Sciatic nerve (tissue), 2 donors: ENCODE data around the gene BRD1. TPM values are rescaled to one million over a fixed set of nuclear protein-coding genes. Genes with fewer than 3 reads are reported as not detected.
"Not testable (repeated sequence)": the region's sequence is repeated elsewhere in the genome, so short reads cannot be mapped to it uniquely, and the experiment has no call there.

Experiments
- ATAC-seq: fragments of 200-7000 bp; cut with Tn5 transposase; one replicate; pipeline ENCODE4 v1.9.1; 2020; ENCODE audit warnings: mild to moderate bottlenecking, moderate library complexity
- DNase-seq: peaks from one replicate; pipeline ENCODE4 v3.0.0-alpha.2; 2020; ENCODE audit warnings: low spot score
- intact Hi-C: fragments of 100-400 bp; cut with DNase I; formaldehyde crosslinking; loops from one replicate; pipeline ENCODE4 v1.14.2; 2022
- total RNA-seq: library from RNA; stranded (reverse); fragmentation: NEBNext Ultra II Directional; extraction: Animal tissue kit (Norgen Biotek cat#: 25700); gene quantifications from one replicate; pipeline ENCODE4 v1.2.1, GENCODE V29; 2021
- donor health status: DM: no; HTN: no; CAD: no.
- donor health status: DM: no; HTN: no; CAD: no.

Gene BRD1
- total RNA-seq, 1 donor from 2014 or later, result 37.7 TPM

GRCh38 chr22:49855251-49855911, 27.7 kb upstream of the BRD1 start:
- intact Hi-C loops, result no loop called here
- no peak for DNase-seq
- no peak for ATAC-seq

GRCh38 chr22:49853981-49854831, 26.5 kb upstream of the BRD1 start:
- peak; percentile 70 for DNase-seq
- intact Hi-C loops, result no loop called here
- no peak for ATAC-seq

DNA sequence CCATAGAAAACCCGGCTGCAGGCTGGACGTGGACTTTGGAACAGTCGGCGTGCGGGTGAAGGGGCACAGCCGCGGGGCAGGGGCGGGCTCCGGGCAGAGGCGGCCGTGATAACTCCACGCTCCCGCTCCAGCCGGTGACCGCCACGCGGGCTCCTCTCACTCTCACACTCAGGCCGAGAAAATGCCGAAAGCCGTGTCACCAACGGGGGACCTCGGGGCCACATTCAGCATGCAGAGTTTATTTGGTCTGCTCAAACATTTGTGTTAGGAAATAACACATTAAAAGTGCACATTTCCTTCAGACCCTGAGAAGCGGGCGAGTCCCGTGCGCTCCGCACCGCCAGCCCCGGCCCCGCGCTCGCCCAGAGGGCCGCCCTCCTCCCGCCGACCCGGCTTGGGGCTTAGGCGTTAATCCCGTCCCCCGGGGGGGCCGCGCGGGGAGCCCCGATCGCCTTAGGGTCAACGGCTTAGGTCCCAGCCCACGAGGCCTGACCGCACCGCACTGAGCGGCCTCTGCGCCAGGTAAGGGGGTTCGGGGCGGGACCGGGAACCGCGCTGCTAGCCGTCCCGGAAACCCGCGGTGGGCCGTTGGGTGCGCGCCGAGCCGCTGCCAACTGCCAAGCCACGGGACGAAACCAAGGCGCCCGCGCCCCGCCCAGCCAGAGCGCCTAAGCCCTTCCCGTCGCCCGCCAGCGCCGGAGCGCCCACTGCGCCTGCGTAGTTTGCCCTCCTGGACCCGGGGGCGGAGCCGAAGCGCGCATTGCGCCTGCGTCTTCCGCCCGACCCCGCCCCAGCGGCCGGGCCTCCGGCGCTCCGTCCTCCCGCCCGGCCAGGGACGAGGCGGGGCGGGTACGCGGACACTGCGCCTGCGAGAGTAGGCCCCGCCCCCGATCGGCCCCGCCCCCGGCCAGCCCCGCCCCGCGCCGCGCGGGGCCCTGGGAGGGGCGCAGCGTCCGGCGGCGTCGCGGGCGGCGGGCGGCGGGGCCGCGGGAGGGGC, 25.5 kb upstream of the BRD1 start, which contains the start of gene ZBED4:
Gene ZBED4, plus strand, starts transcription at position 947 of the 997 bp plus-strand sequence. CDS start 29,819 bp downstream, outside the sequence.
- DNase-seq (peak; percentile 99), ATAC-seq (peak; percentile 97)
- intact Hi-C loops, result no loop called here

DNA sequence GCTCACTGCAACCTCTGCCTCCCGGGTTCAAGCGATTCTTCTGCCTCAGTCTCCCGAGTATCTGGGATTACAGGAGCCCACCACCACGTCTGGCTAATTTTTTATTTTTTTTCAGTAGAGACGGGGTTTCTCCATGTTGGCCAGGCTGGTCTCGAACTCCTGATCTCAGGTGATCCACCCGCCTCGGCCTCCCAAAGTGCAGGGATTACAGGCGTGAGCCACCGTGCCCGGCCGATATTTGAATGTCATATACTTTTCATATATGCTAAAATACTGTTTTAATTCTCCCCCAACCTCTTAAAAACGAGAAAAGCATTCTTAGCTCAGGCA, 24.9 kb upstream of the BRD1 start:
- intact Hi-C loops, ATAC-seq, DNase-seq: not testable (repeated sequence)

DNA sequence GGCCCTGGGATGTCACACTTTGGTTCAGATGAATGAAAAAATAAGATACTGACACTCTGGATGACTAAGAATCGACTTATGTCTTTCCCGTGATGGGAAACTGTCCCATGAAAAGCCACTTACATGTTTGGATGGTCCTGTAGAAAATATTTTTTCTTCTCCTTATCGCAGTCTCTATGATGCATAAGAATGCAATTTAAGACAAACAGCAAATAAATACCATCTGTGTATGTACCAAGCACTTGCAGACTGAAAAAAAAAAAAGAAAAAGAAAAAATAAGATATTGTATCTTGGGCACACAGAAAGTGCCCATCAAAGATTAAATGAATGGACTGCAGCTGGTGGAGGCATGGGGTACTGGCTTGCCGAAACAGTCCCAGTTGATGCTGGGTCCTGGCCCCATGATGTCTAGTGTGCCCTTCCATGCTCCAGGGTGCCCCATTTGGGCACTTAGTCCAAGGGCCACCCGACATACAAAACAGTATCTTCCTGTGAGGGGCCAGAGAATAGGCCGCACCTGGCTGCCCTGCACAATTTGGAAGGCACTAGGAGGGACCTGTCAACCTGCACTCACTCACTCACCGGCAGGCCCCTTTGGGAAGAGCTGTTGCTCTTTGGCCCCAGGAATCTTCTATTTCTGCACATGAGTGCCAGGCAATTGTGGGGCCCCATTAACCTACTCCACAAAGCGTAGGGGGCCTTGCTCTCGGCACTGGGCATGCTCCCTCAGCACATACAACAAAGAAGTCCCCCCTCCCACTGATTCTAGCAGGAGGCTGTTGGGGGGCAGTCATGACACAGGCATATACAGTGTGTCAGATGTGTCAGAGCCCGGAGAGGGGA, 23.5 kb upstream of the BRD1 start:
- no peak for DNase-seq
- no peak for ATAC-seq
- intact Hi-C loops, result no loop called here

DNA sequence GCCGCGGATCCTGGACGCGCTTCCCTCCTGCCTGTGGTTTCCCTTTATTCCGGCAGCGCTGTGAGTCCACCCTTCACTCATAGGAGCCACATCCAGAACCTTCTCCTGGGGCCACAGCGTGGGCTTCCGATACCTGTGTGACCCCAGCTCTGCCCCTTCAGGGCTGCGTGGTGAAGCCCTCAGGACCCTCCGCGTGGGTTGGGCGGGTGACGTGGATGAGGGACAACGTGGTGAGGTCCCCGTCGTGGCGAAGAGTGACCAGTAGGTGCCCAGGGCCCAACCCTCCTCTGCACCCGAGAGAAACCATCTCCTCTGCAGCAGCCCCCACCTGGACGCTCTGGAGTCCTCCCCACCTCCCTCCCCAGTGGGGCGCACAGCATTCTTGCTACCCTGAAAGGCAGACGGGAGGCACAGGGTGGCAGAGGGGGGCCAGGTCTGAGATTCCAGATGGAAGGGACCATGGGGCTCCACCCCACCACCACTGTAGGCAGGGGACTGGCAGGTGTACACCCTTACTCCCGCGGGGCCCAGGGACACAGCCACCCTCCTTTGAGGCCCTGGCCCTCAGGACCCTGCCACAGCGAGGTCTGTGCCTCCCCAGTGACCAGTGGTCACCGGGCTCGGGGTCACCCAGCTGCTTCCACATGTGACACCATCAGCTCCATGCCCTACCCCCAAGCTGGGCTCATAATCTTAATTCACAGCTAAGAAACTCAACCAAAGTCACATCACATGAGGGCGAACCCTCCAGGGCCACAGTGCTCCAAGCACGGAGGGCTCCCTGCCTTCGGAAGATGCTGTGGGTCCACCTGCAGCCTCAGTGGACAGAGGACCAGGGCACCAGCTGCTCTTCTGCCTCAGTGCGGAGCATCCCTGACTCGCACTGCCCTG, 22.6 kb upstream of the BRD1 start:
- intact Hi-C loops, result no loop called here
- ATAC-seq (no peak), DNase-seq (no peak)

DNA sequence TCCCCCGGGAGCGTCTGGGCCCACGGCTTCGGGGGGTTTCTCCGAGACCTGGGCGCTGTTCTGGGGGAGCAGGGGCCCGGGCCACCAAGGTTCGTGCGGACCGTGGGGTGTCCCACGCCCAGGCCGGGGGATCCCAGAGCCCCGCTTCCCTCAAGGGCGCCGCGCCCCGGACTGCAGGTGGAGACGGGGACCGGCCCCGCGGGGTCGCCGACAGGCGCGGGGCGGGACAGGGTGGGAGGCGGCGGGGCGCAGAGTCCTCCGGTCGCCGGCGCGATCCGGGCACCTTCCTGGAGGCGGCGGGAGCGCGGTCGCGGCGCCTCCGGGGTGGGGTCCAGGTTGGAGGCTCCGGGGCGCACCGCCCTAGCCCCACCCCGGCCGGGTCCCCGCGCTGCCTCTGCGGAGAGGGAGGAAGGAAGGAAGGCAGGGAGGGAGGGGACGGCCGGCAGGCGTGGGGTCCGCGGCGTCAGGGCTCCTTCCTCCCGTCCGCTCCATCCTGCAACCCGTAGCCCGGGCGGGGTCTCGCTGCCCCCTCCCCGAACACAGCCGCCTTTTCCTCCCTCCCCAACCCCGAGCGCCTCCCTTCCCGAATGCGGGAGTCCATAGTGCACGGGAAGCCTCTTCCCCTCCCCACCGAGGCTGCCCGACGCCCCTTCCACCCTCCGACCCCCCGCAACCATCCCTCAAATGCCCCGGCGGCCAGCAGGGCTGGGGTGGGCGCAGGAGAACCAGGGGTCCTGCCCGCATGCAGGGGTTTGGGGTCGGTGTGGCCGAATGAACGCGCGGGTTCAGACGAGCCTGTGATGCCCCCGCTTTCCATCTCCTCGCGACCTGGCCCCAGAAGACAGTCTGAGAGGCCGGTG, 21.7 kb upstream of the BRD1 start:
- DNase-seq, result no peak
- ATAC-seq, result no peak
- intact Hi-C loops, result no loop called here

DNA sequence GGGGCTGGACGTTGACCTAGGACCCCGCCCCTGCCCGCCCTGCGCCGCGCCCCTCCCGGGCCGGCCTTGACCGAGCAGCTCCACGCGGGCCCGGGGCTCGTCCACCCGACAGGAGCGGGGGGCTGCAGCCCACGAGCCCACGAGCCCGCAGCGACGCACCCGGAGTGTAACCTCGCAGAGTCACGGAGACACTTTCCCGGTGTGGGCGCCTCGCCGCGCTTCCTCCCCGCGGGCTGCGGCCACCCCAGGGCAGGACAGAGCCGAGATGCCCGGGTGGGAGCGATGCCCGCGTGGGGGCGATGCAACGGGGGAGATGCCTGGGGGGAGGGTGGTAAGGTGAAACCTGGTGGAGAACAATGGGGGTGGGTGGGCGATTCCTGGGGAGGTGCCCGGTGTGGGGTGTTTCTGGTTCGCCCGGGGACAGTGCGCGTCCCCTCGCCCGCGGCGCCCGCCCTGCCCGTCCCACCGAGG, 21.1 kb upstream of the BRD1 start:
- no peak for DNase-seq
- intact Hi-C loops, result no loop called here
- no peak for ATAC-seq

- DNase-seq (peak; percentile 69), ATAC-seq (no peak)
- intact Hi-C loops, result no loop called here
Observed at GRCh38 chr22:49847751-49848689, 20.3 kb upstream of the BRD1 start.

DNA sequence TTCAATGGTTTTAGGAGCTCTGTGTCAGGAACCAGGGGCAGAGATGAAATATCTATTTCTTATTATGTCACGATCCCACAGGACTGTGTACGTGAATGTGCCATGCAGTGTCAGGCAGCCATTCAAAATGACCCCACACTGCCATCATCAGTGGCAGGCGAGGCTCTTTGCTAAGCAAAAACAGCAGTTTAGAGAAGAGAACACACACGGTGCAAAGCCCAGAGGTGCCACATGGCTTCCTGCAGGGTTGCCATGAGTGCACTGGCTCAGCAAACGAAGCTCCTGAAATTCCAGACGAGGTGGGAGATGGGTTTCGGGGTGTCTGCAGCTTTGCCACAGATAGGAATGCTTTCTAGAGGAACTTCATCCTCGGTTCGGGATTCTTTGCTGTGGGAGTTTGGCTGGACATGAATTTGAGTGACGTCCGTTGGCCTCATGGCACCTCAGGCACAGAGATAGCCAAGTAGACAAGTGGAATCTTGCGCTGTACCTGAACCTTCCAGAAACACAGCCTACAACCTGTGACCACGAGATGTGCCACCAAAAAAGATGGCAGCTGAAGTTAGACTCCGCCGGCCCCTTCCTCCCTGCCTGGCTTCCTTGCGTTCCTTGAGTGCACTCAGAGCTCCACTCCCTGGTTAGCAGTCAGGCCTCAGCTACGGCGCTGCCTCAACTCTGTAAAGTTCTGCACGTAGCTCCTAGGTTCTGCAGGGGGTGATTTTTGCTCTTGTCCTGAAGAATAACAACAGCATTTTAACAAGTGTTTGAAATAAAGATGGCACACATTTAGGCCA, 18.2 kb upstream of the BRD1 start:
- ATAC-seq (no peak), DNase-seq (no peak)
- intact Hi-C loops, result no loop called here

GRCh38 chr22:49845241-49845640, 17.6 kb upstream of the BRD1 start:
- no peak for ATAC-seq
- intact Hi-C loops, result no loop called here
- no peak for DNase-seq

- DNase-seq (no peak), ATAC-seq (peak; percentile 28)
- intact Hi-C loops, result no loop called here
Observed at GRCh38 chr22:49838771-49839717, 11.4 kb upstream of the BRD1 start.

DNA sequence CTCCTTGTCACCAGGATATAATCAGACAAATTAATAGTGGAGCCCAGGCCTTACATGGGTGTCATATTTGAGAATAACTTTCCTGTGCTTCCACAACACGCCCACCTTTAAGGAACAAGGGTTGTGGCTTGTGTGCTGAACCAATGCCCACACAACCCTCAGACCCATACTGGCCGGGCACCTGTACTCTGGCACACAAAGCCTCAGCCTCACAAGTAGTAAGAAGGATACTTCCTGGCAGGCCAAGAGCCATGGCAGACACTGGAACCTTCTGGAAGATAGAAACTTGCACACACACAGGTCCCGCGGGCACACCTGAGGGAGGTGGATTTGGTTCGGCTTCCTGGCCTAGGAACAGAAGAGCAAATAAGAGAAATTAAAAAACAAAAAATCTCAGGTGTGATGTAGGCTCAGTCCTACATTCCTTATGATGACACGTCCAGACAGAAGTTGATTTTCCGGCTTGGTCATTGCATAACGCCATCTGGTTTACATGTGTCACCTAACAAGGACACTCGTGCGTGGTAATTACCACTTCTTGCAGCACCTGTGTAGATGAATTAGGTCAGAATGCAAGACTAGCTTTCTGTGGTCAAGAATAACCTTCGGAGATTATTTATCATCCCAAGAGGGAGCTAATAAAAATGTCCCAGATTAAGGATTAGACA, 5.8 kb upstream of the BRD1 start:
- DNase-seq (no peak), ATAC-seq (no peak)
- intact Hi-C loops, result no loop called here
